Measurements from ENCODE around the gene SLC35F3. TPM values are rescaled to one million over a fixed set of nuclear protein-coding genes. Genes with fewer than 3 reads are reported as not detected.
"Not testable (repeated sequence)": the region's sequence is repeated elsewhere in the genome, so short reads cannot be mapped to it uniquely, and the experiment has no call there.

SLC35F3 gene
- total and polyA plus RNA-seq, 4 donors, result 3.5 to 13.5 (median 11.9) TPM

DNA sequence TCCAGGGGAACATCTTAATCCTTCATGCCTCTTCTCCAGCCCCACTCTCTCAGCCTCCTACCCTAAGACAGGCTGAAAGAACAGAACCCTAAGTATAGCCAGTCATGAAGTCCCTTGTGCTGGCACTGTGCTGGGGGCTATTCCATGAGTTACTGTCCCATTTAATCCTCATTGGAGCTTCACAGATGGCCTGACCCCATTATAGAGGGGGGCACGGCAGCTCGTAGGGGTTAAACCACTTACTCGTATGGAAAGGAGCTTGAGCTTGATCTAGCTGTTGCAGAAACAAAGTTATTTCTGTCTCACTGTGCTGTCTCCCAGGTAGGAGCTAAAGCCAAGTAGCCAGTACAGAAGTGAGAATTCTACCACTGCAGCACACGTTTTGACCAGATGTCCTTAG lies 265.6 kb downstream of the SLC35F3 start:
- DNase-seq (ENCODE audit: low read depth in 4 of 6, low spot score in 6 of 6), result no peak
- H3K9me3 ChIP-seq (ENCODE audit: control insufficient read depth, insufficient read depth, low read length), result no peaks in the 10 kb centered on the region
- peaks cover 19% of the 10 kb centered on the region for H3K4me1 ChIP-seq (ENCODE audit: control insufficient read depth, insufficient read depth, low read length)
- H3K36me3 ChIP-seq (ENCODE audit: control insufficient read depth, insufficient read depth, low read length), result no peaks in the 10 kb centered on the region
- no peak overlapping the region for H3K4me3 ChIP-seq (ENCODE audit: low read depth, low read length)
- WGBS (ENCODE audit: insufficient coverage), result 84% methylated on average over 4 of the region's 4 CpGs
- H3K27me3 ChIP-seq (ENCODE audit: control insufficient read depth, insufficient read depth, low read length), result no peaks in the 10 kb centered on the region
- H3K27ac ChIP-seq (ENCODE audit: low read depth, low read length), result no peak overlapping the region

DNA sequence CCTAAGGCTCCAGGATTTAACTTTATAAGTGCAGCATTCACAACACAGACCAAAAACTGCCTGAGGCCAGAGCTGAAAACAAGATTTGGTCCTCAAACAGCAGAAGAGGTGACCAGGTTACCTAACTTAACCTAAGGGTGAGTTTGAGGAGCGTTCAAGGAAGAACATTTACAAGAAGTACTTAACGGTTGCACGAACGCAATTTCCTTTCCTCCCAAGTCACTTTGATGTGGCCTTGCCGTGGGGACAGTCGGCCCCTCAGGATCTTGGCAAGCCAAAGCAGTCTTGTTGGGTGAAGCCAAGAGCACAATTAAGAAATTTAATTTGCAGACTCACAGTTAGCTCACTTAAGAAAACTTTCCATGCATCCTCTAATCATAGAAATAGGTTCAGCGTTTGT lies 266.1 kb downstream of the SLC35F3 start:
- Histone ChIP-seq H3K36me3 (ENCODE audit: control insufficient read depth, insufficient read depth, low read length) (no peaks in the 10 kb centered on the region), H3K9me3 (ENCODE audit: control insufficient read depth, insufficient read depth, low read length) (no peaks in the 10 kb centered on the region), H3K27me3 (ENCODE audit: control insufficient read depth, insufficient read depth, low read length) (no peaks in the 10 kb centered on the region), H3K4me1 (ENCODE audit: control insufficient read depth, insufficient read depth, low read length) (peaks cover 19% of the 10 kb centered on the region), H3K27ac (ENCODE audit: low read depth, low read length) (no peak overlapping the region), H3K4me3 (ENCODE audit: low read depth, low read length) (no peak overlapping the region)
- DNase-seq (ENCODE audit: low read depth in 4 of 6, low spot score in 6 of 6), result no peak
- 84% methylated on average over 6 of the region's 7 CpGs for WGBS (ENCODE audit: insufficient coverage)

DNA sequence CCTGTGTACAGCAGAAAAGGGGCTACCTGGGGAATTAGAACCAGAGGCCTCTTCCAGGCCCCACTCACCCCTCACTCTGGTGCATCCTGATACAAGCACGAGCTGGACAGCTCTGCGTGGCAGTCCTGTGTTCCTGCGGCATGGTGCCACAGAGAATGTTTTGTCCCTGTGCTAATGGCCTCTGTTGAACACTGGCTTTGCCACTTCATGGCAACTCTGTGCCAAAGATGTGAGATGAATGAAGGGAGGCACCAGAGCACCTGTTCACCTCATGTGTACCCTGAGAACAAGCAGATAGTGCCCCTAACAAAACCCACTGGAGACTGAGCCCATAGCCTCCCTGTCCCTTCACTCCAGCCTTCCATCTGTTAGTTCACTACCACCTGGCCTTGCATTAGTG lies 269.5 kb downstream of the SLC35F3 start:
- Histone ChIP-seq H3K27me3 (ENCODE audit: control insufficient read depth, insufficient read depth, low read length) (no peaks in the 10 kb centered on the region), H3K4me1 (ENCODE audit: control insufficient read depth, insufficient read depth, low read length) (peaks cover 12% of the 10 kb centered on the region), H3K9me3 (ENCODE audit: control insufficient read depth, insufficient read depth, low read length) (no peaks in the 10 kb centered on the region), H3K27ac (ENCODE audit: low read depth, low read length) (no peak overlapping the region), H3K4me3 (ENCODE audit: low read depth, low read length) (no peak overlapping the region), H3K36me3 (ENCODE audit: control insufficient read depth, insufficient read depth, low read length) (no peaks in the 10 kb centered on the region)
- WGBS (ENCODE audit: insufficient coverage), result 56% methylated on average over 3 of the region's 3 CpGs
- no peak for DNase-seq (ENCODE audit: low read depth in 4 of 6, low spot score in 6 of 6)

DNA sequence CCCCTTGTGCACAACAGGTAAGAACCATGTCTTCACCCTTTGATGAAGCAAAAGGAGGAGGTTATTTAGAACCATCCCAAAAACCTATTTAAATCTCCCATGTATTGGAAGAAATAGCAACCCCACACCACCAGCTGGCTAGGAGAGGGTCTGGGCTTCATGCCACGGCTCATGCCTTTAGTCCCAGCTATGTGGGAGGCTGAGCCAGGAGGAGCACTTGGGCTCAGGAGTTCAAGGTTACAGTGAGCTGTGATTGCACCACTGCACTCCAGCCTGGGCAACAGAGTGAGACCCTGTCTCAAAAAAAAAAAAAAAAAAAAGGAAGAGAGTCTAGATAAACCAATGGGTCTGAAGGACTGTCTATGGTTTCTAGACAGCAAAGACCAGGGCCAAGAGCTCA lies 270.9 kb downstream of the SLC35F3 start:
- Histone ChIP-seq H3K36me3 (ENCODE audit: control insufficient read depth, insufficient read depth, low read length) (no peaks in the 10 kb centered on the region), H3K9me3 (ENCODE audit: control insufficient read depth, insufficient read depth, low read length) (no peaks in the 10 kb centered on the region), H3K27me3 (ENCODE audit: control insufficient read depth, insufficient read depth, low read length) (no peaks in the 10 kb centered on the region), H3K4me3 (ENCODE audit: low read depth, low read length) (no peak overlapping the region), H3K27ac (ENCODE audit: low read depth, low read length) (no peak overlapping the region), H3K4me1 (ENCODE audit: control insufficient read depth, insufficient read depth, low read length) (peaks cover 6% of the 10 kb centered on the region)
- 100% methylated on average over 1 of the region's 1 CpG for WGBS (ENCODE audit: insufficient coverage)
- DNase-seq (ENCODE audit: low read depth in 4 of 6, low spot score in 6 of 6), result no peak

DNA sequence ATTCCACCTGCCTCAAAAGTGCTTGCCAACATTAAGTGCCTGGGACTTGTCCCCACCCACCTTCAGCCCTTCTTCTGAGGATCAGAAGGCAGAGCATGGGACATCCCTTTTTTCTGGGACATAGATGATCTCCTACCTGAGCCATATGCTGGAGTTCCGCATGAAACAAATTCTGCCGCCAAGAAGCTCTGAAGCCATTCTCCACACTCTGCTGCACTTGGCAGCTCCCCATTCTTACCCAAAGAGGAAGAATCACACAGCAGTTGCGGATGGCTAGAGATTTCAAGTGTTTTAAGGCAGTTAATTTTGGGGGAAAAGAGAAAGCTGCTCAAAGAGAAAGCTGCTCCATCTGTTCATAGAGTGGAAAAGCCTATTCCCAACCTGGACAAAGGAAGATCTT lies 271.5 kb downstream of the SLC35F3 start:
- Histone ChIP-seq H3K27me3 (ENCODE audit: control insufficient read depth, insufficient read depth, low read length) (no peaks in the 10 kb centered on the region), H3K9me3 (ENCODE audit: control insufficient read depth, insufficient read depth, low read length) (no peaks in the 10 kb centered on the region), H3K36me3 (ENCODE audit: control insufficient read depth, insufficient read depth, low read length) (no peaks in the 10 kb centered on the region), H3K27ac (ENCODE audit: low read depth, low read length) (no peak overlapping the region), H3K4me3 (ENCODE audit: low read depth, low read length) (no peak overlapping the region), H3K4me1 (ENCODE audit: control insufficient read depth, insufficient read depth, low read length) (peaks cover 3% of the 10 kb centered on the region)
- no CpG with 5 or more reads among the region's 3 CpGs for WGBS (ENCODE audit: insufficient coverage)
- DNase-seq (ENCODE audit: low read depth in 4 of 6, low spot score in 6 of 6), result peak in 2 of 6 donors; percentile 20 to 57

DNA sequence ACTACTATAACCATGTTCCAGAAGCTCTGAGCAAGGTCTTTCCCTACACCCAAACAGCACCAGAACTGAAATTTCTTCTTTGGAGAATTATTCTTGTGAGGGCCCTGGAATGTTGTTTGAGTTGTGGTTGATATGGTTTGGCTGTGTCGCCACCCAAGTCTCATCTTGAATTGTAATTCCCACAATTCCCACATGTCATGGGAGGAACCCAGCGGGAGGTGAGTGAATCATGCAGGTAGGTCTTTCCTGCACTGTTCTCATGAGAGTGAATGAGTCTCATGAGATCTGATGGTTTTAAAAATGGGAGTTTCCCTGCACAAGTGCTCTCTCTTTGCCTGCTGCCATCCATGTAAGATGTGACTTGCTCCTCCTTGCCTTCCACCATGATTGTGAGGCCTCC lies 272.4 kb downstream of the SLC35F3 start:
- not testable (repeated sequence) for H3K27ac ChIP-seq (ENCODE audit: low read depth, low read length); H3K9me3 ChIP-seq (ENCODE audit: control insufficient read depth, insufficient read depth, low read length); H3K4me3 ChIP-seq (ENCODE audit: low read depth, low read length); H3K36me3 ChIP-seq (ENCODE audit: control insufficient read depth, insufficient read depth, low read length); H3K27me3 ChIP-seq (ENCODE audit: control insufficient read depth, insufficient read depth, low read length); H3K4me1 ChIP-seq (ENCODE audit: control insufficient read depth, insufficient read depth, low read length); DNase-seq (ENCODE audit: low read depth in 4 of 6, low spot score in 6 of 6)
- 100% methylated on average over 1 of the region's 2 CpGs for WGBS (ENCODE audit: insufficient coverage)

DNA sequence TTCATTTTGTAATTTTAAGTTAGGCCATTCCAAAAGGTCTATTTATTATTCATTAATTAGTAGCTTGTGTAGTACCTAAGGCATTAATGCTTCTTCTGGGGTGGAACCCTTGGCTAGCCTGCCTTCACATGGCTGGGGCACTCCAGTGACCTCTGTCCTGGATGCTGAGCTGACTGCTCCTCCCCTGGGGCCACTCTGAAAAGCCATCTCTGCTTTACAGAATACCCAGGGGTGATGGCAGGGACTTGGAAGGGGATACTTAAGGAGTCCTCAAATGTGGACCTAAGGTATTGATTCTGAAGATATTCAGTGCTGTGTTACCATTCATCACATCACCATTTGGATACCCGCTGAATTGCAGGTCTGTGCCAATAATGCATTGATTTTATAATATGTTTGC lies 281.0 kb downstream of the SLC35F3 start:
- no peak for DNase-seq (ENCODE audit: low read depth in 4 of 6, low spot score in 6 of 6)
- WGBS (ENCODE audit: insufficient coverage), result no CpG with 5 or more reads among the region's 1 CpG
- Histone ChIP-seq H3K27me3 (ENCODE audit: control insufficient read depth, insufficient read depth, low read length) (no peaks in the 10 kb centered on the region), H3K4me1 (ENCODE audit: control insufficient read depth, insufficient read depth, low read length) (no peaks in the 10 kb centered on the region), H3K36me3 (ENCODE audit: control insufficient read depth, insufficient read depth, low read length) (no peaks in the 10 kb centered on the region), H3K4me3 (ENCODE audit: low read depth, low read length) (no peak overlapping the region), H3K27ac (ENCODE audit: low read depth, low read length) (no peak overlapping the region), H3K9me3 (ENCODE audit: control insufficient read depth, insufficient read depth, low read length) (no peaks in the 10 kb centered on the region)

DNA sequence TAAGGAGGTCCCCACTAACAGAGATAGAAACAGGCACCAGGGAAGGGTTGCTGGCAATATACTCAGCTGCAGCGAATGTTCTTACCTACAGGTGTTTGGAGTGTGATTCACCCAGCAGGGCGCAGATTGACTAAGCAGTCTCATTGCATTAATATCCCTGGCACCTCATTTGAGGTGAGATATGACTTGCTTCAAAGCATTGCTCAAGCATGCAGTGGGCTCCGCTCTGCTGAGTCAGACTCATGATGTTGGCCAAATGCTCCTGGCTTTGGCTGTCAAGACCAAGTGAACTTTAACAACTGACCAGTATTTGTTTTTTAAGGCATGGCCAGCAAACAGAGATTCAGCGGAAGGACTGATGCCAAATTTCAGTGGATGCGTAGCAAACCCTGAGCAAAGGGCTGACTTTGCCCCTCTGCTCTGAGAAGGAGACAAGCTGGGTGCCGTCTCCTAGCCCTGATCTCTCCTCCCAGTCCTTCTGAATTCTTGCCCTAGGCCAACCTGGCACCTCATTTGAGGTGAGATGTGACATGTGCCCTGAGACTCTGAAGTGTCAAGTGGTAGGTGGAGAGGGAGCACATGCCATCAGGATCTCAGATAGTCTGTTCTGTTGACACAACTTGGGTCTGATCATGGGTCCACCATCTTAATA lies 281.7 kb downstream of the SLC35F3 start:
- Histone ChIP-seq H3K36me3 (ENCODE audit: control insufficient read depth, insufficient read depth, low read length) (no peaks in the 10 kb centered on the region), H3K27me3 (ENCODE audit: control insufficient read depth, insufficient read depth, low read length) (no peaks in the 10 kb centered on the region), H3K4me3 (ENCODE audit: low read depth, low read length) (no peak overlapping the region), H3K4me1 (ENCODE audit: control insufficient read depth, insufficient read depth, low read length) (no peaks in the 10 kb centered on the region), H3K9me3 (ENCODE audit: control insufficient read depth, insufficient read depth, low read length) (no peaks in the 10 kb centered on the region), H3K27ac (ENCODE audit: low read depth, low read length) (no peak overlapping the region)
- 98% methylated on average over 4 of the region's 6 CpGs for WGBS (ENCODE audit: insufficient coverage)
- DNase-seq (ENCODE audit: low read depth in 4 of 6, low spot score in 6 of 6), result peak in 1 of 6 donors; percentile 32

DNA sequence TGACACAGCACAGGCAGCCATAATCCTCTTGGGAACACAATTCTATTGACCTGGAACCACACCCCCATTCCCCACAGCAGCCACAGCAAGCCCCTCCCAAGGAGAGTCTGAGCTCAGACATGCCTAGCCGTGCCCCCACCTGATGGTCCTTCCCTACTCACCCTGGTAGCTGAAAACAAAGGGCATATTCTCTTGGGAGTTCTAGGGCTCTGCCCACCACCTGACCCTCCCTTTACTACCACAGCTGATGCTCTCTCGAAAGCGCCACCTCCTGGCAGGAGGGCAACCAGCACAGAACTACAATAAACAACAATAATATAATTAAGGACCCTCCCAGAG lies 283.9 kb downstream of the SLC35F3 start:
- H3K9me3 ChIP-seq (ENCODE audit: control insufficient read depth, insufficient read depth, low read length), result no peaks in the 10 kb centered on the region
- no peak for DNase-seq (ENCODE audit: low read depth in 4 of 6, low spot score in 6 of 6)
- H3K4me3 ChIP-seq (ENCODE audit: low read depth, low read length), result no peak overlapping the region
- WGBS (ENCODE audit: insufficient coverage), result 24% methylated on average over 2 of the region's 3 CpGs
- H3K27ac ChIP-seq (ENCODE audit: low read depth, low read length), result no peak overlapping the region
- H3K4me1 ChIP-seq (ENCODE audit: control insufficient read depth, insufficient read depth, low read length), result no peaks in the 10 kb centered on the region
- no peaks in the 10 kb centered on the region for H3K27me3 ChIP-seq (ENCODE audit: control insufficient read depth, insufficient read depth, low read length)
- H3K36me3 ChIP-seq (ENCODE audit: control insufficient read depth, insufficient read depth, low read length), result no peaks in the 10 kb centered on the region

DNA sequence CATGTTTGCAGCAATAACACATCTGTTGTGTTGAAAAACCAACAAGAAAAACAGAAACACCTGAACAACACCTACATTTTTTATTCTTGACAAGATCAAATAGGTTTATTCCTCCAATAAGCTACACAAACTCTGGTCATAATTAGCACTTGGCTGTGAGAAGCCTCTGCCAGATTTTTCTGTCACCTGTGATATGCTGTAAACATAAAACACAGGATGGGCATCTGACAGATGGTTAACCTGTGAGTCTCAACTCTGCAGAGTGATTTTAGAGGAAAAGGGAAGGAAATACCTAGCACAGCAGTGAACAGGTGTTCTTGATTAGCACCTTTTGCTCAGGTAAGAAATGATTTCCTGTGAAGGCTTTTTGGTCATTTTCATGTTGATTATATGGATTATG lies 293.4 kb downstream of the SLC35F3 start:
- Histone ChIP-seq H3K27ac (ENCODE audit: low read depth, low read length) (no peak overlapping the region), H3K4me3 (ENCODE audit: low read depth, low read length) (no peak overlapping the region), H3K9me3 (ENCODE audit: control insufficient read depth, insufficient read depth, low read length) (peaks cover 2% of the 10 kb centered on the region), H3K4me1 (ENCODE audit: control insufficient read depth, insufficient read depth, low read length) (peaks cover 3% of the 10 kb centered on the region), H3K36me3 (ENCODE audit: control insufficient read depth, insufficient read depth, low read length) (no peaks in the 10 kb centered on the region), H3K27me3 (ENCODE audit: control insufficient read depth, insufficient read depth, low read length) (no peaks in the 10 kb centered on the region)
- DNase-seq (ENCODE audit: low read depth in 4 of 6, low spot score in 6 of 6), result peak in 1 of 6 donors; percentile 18
